ENCODE results near the gene NXNL2. TPM values are rescaled to one million over a fixed set of nuclear protein-coding genes. Genes with fewer than 3 reads are reported as not detected.

The NXNL2 gene
- total RNA-seq, 4 donors from 2014 or later = not detected

GRCh38 chr9:88533951-88534455 is 975 bp upstream of the NXNL2 start:
- no peak for TF ChIP-seq CTCF (IDR thresholded peaks at IDR 0.05; ENCODE audit: low read depth)

DNA sequence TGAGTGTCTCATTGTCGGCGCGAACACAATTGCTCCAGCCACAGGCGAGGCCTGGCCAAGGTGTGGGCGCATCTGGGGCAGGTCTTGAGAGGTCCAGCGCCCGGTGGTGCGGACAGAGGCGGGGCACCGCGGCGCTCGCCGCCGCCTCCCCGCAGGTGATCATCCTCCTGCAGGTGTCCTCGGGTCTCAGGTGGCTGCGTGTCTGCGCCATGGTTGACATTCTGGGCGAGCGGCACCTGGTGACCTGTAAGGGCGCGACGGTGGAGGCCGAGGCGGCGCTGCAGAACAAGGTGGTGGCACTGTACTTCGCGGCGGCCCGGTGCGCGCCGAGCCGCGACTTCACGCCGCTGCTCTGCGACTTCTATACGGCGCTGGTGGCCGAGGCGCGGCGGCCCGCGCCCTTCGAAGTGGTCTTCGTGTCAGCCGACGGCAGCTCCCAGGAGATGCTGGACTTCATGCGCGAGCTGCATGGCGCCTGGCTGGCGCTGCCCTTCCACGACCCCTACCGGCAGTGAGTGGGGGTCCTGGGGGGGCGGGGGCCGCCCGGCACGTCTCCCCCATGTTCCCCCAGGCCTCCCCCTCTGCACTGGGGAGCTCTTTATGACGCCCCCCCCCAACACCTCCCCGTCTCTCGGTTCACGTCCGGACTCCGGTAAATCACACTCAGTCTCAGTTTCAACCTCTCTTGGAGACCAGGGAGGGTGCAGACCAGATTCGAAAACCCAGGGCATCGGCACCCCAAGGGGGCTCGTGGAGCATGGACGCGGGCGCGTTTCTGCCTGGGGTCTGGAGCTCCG is 446 bp downstream of the NXNL2 start:
- TF ChIP-seq CTCF (IDR thresholded peaks at IDR 0.05; ENCODE audit: low read depth) = no peak

DNA sequence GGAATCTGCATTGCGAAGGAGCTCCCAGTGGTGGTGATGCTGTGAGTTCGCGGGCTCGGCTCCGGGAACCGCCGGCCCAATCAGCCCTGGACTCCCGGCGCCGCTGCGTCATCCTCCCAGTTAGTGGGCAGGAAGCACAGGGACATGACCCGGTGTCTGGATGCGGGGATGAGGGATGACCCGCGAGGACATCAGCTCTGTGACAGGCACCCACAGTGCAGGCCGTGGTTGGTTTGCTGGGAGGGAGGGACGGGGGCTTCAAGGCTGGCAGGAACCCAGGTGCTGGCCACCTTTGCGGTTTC is 996 bp downstream of the NXNL2 start:
- TF ChIP-seq CTCF (IDR thresholded peaks at IDR 0.05; ENCODE audit: low read depth) = no peak

DNA sequence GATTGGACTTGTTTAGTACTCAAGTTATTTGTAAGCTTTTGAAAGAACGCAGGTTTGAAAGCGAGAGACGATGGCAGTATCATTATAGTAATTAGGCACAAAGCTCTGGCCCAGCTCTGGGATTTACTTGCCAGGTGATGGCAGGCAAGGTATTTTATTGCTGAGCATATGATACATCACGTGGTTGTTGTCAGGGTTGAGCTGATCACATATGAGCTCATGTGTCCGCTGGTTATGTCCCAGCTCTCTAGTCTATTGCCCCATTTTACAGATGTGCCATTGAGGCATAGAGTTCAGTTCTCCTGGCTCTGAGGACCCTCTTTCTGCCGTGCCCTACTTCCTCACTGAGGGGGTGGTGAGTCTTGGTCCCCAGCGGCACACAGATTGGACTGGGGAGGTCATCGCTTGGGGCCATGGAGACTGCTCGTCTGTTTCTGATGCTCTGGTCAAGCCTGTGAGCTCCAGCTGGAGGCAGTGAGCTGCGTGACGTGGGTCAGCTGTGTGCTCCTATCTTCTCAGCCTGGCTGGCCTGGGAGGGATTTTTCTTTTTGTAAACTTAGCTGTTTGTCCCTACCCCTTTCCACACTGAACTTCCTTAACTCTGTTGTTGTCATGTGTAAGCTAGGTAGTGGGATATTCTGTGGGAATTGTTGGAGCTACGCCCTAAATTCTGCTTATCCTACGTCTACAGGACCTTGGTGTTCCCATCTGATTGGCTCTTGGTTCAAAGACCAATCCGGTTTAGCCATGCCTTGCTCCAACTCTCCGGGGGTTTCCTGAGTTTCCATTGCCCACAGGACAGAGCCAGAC is 2.2 kb downstream of the NXNL2 start:
- no peak for TF ChIP-seq CTCF (IDR thresholded peaks at IDR 0.05; ENCODE audit: low read depth)

- no peak for TF ChIP-seq CTCF (IDR thresholded peaks at IDR 0.05; ENCODE audit: low read depth)
These were observed 2.7 kb downstream of the NXNL2 start for GRCh38 chr9:88537761-88538091.

GRCh38 chr9:88538311-88539085 is 3.5 kb downstream of the NXNL2 start:
- no peak for TF ChIP-seq CTCF (IDR thresholded peaks at IDR 0.05; ENCODE audit: low read depth)

DNA sequence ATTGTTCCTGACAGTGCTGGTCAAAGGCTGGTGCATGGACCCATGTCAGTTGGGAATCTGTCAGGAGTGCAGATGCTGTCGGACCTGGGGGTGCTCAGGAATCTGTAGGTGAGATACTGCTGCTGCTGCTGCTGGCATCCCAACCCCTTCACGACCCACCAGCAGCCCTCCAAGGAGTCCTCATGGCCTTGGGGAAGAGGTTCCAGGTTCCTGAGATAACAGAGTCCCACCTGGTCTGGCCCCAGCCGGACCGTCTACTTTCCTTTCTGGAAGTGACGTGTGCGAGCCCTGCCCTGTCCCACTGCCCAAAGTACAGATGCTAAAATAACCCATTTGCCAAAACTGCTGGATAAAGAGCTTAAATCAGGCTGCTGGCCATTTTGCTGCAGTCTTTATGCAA is 4.3 kb downstream of the NXNL2 start:
- TF ChIP-seq CTCF (IDR thresholded peaks at IDR 0.05; ENCODE audit: low read depth) = no peak
